C4-2B (cell line): ENCODE data around the gene ENSA.

Source experiments
- ZFX ChIP-seq: fragments of 450-650 bp; IDR thresholded peaks from 2 replicates; pipeline ENCODE4 v1.6.1; 2017
- TF ChIP-seq, protein P1 (sequence below): fragments of 450-650 bp; conservative IDR thresholded peaks from 2 replicates; pipeline ENCODE4 v1.5.1; 2017; ENCODE audit warnings: mild to moderate bottlenecking

DNA sequence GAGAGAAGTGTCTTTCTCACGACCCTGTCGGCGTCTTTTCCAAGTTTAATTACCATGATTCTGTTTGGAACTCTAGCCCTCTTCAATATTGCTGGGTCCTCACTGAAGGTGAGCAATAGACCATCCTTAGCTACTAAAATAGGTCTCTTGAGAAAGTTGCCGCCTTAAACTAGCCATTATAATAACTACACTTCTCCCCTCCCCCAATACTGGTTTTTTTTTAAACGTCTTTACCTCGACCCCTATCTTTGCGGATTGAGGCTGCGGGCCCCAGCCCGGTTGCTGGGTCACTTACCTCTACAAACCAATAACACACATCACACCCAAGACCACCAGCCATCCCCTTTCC is 672 bp downstream of the ENSA start:
- TF ChIP-seq, protein P1, sequence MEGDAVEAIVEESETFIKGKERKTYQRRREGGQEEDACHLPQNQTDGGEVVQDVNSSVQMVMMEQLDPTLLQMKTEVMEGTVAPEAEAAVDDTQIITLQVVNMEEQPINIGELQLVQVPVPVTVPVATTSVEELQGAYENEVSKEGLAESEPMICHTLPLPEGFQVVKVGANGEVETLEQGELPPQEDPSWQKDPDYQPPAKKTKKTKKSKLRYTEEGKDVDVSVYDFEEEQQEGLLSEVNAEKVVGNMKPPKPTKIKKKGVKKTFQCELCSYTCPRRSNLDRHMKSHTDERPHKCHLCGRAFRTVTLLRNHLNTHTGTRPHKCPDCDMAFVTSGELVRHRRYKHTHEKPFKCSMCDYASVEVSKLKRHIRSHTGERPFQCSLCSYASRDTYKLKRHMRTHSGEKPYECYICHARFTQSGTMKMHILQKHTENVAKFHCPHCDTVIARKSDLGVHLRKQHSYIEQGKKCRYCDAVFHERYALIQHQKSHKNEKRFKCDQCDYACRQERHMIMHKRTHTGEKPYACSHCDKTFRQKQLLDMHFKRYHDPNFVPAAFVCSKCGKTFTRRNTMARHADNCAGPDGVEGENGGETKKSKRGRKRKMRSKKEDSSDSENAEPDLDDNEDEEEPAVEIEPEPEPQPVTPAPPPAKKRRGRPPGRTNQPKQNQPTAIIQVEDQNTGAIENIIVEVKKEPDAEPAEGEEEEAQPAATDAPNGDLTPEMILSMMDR = no peak
- no peak for TF ChIP-seq ZFX
